ENCODE results near the gene CHD3.

- TF ChIP-seq POLR2A (IDR thresholded peaks at IDR 0.05; ENCODE audit: low read length) (no peak), GATA1 (IDR thresholded peaks at IDR 0.05; ENCODE audit: low read depth, low read length) (no peak)
Measured at GRCh38 chr17:7922269-7922844, 33.8 kb downstream of the CHD3 start.
